CD4-positive, CD25-positive, alpha-beta regulatory T cell (primary cell): ENCODE data around the gene STXBP4. TPM values are rescaled to one million over a fixed set of nuclear protein-coding genes. Genes with fewer than 3 reads are reported as not detected.

ENCODE experiments used
- ATAC-seq, 2 donors: fragments of 150-1000 bp; cut with Tn5 transposase; one replicate each; pipeline ENCODE4 v1.10.0; 2021; ENCODE audit warnings: low read depth in 2 of 2, moderate number of reproducible peaks in 2 of 2, moderate library complexity in 1 of 2
- DNase-seq, 3 donors: peaks; one replicate each; pipeline versions ENCODE4 v3.0.0 to v3.0.0-alpha.2; 2012 to 2022; ENCODE audit warnings: mixed read lengths in 1 of 3
- H3K27ac ChIP-seq: one replicate; pipeline ENCODE4 v1.7.0; 2013; ENCODE audit warnings: mild to moderate bottlenecking, low read length; ENCODE audit not compliant: insufficient read depth, poor library complexity, severe bottlenecking
- H3K27me3 ChIP-seq: one replicate; pipeline ENCODE4 v1.7.0; 2013; ENCODE audit warnings: low read length; ENCODE audit not compliant: control insufficient read depth, insufficient read depth
- H3K36me3 ChIP-seq: one replicate; pipeline ENCODE4 v1.7.0; 2013; ENCODE audit warnings: mild to moderate bottlenecking, low read length, moderate library complexity; ENCODE audit not compliant: control insufficient read depth, insufficient read depth
- H3K4me1 ChIP-seq: 2 replicates; pipeline ENCODE4 v1.7.0; 2013; ENCODE audit warnings: mild to moderate bottlenecking, low read length; ENCODE audit not compliant: insufficient read depth, control insufficient read depth, poor library complexity, severe bottlenecking
- H3K4me3 ChIP-seq: one replicate; pipeline ENCODE4 v1.7.0; 2013; ENCODE audit warnings: low read depth, mild to moderate bottlenecking, low read length, moderate library complexity
- H3K9me3 ChIP-seq, 2 experiments: 1 replicate in 1 of 2; 2 replicates in 1 of 2; pipeline ENCODE4 v1.7.0; 2013; ENCODE audit warnings: low read length in 2 of 2, mild to moderate bottlenecking in 1 of 2, moderate library complexity in 1 of 2; ENCODE audit not compliant: control insufficient read depth in 2 of 2
- H3K27ac Mint-ChIP-seq, 3 donors: one replicate each; pipeline ENCODE4 v1.8.0; 2020 to 2022; ENCODE audit warnings: mild to moderate bottlenecking in 3 of 3, mixed read lengths in 3 of 3, moderate library complexity in 2 of 3
- H3K27me3 Mint-ChIP-seq: one replicate; pipeline ENCODE4 v1.8.0; 2022; ENCODE audit warnings: mild to moderate bottlenecking, mixed read lengths
- H3K36me3 Mint-ChIP-seq: one replicate; pipeline ENCODE4 v1.8.0; 2020; ENCODE audit warnings: mixed read lengths
- H3K4me1 Mint-ChIP-seq, 4 donors: one replicate each; pipeline ENCODE4 v1.8.0; 2020 to 2022; ENCODE audit warnings: mixed read lengths in 4 of 4, mild to moderate bottlenecking in 1 of 4
- H3K4me3 Mint-ChIP-seq, 4 donors: one replicate each; pipeline ENCODE4 v1.8.0; 2020 to 2022; ENCODE audit warnings: mild to moderate bottlenecking in 4 of 4, mixed read lengths in 4 of 4, moderate library complexity in 3 of 4
- H3K9me3 Mint-ChIP-seq, 7 donors: one replicate each; pipeline ENCODE4 v1.8.0; 2020 to 2022; ENCODE audit warnings: mixed read lengths in 7 of 7, mild to moderate bottlenecking in 3 of 7, moderate library complexity in 2 of 7
- polyA plus RNA-seq, 4 donors: library from polyadenylated mRNA; unstranded; fragments of 300-500 nt; fragmentation: Illumina TruSeq; gene quantifications; one replicate each; pipeline ENCODE4 v1.2.3, GENCODE V29; 2021
- total RNA-seq: library from RNA; stranded (reverse); gene quantifications from one replicate; pipeline ENCODE4 v1.2.3, GENCODE V29; 2022

The STXBP4 gene
- total and polyA plus RNA-seq, 5 donors from 2014 or later = 2.4 to 7.6 (median 2.7) TPM

DNA sequence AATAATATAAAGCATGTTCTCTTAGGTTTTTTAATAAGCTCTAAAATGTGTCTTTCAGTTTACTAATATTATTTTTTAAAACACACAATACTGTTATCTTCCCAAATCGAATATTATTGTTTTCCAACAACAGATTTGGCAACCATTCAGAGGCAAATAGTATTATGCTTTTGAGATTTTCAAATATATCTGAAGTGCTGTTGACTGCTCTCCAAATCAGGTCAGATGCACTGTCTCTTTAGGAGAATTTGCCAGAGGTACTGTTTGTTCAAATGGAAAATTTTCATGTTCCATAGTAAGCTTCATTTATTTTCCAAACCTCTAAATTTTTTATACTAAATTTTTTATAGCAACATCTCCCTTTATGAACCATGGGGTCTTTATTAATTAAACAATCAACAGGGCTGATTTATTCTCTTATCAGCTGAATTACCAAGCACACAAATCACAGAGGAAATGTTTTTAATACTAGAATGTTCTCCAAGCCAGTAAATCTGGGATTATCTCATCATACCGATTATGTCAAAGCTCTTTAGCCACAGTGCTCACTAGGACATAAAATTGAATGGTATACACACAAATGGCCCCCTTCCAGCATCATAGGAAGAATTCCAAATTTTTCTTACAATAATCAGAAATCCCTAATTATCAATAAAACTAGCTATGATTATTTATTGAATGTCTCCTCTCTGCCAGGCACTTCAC is 187.4 kb downstream of the STXBP4 start:
- Mint-ChIP-seq H3K9me3 (no peaks in the 10 kb centered on the region), H3K36me3 (peaks cover 21% of the 10 kb centered on the region), H3K27ac (peak overlapping the region in 1 of 3 donors; percentile 8), H3K4me3 (no peak overlapping the region), H3K4me1 (no peaks in the 10 kb centered on the region), H3K27me3 (no peaks in the 10 kb centered on the region)
- H3K27me3 ChIP-seq = no peaks in the 10 kb centered on the region
- no peaks in the 10 kb centered on the region for H3K4me1 ChIP-seq
- H3K9me3 ChIP-seq = no peaks in the 10 kb centered on the region
- no peaks in the 10 kb centered on the region for H3K36me3 ChIP-seq
- ATAC-seq = no peak
- DNase-seq = no peak
- H3K4me3 ChIP-seq = no peak overlapping the region
- H3K27ac ChIP-seq = no peak overlapping the region

DNA sequence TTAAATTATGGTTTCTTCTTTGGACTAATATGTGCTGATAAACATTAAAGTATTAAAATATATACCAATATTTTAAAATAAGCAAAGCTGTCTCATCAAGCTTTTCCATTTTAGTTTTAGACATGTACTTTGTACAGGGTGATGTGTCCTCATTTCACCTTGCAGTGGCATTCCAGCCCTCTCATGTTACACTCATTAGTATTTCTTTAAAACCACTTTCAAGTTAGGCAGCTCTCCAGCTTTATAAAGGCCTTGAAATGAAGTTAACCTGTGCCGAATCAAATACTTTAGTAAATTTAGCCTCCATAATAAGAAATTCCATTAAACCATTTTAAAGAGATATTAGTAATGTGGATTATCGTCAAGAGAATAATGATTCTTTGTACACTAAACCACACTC is 188.6 kb downstream of the STXBP4 start:
- ATAC-seq = no peak
- H3K4me3 ChIP-seq = no peak overlapping the region
- Mint-ChIP-seq H3K27me3 (no peaks in the 10 kb centered on the region), H3K4me3 (no peak overlapping the region), H3K27ac (no peak overlapping the region), H3K36me3 (peaks cover 26% of the 10 kb centered on the region), H3K4me1 (no peaks in the 10 kb centered on the region), H3K9me3 (no peaks in the 10 kb centered on the region)
- H3K4me1 ChIP-seq = no peaks in the 10 kb centered on the region
- DNase-seq = no peak
- no peak overlapping the region for H3K27ac ChIP-seq
- no peaks in the 10 kb centered on the region for H3K27me3 ChIP-seq
- H3K36me3 ChIP-seq = no peaks in the 10 kb centered on the region
- no peaks in the 10 kb centered on the region for H3K9me3 ChIP-seq

DNA sequence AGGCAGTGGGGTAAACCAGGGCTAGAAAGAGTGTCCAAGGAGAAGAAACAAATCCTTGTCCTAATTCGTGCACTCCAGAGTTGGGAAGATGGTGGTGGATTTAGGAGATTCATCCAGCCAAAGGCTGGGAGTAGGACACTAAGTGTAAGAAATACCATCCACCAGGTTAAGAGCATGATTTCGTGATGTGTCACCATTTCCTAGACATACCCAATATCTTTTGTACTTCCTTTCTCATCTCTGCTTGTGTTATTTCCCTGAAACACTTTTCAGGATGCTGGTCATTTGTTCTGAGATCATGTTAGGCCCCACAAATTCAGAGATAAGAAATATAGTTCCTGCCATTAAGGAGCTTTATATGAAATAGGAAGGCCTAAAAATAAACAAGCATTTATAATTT is 189.9 kb downstream of the STXBP4 start:
- Histone ChIP-seq H3K9me3 (no peaks in the 10 kb centered on the region), H3K4me3 (no peak overlapping the region), H3K4me1 (no peaks in the 10 kb centered on the region), H3K27ac (no peak overlapping the region), H3K36me3 (no peaks in the 10 kb centered on the region), H3K27me3 (no peaks in the 10 kb centered on the region)
- H3K9me3 Mint-ChIP-seq = no peaks in the 10 kb centered on the region
- no peak overlapping the region for H3K27ac Mint-ChIP-seq
- no peak overlapping the region for H3K4me3 Mint-ChIP-seq
- no peaks in the 10 kb centered on the region for H3K27me3 Mint-ChIP-seq
- peaks cover 28% of the 10 kb centered on the region for H3K36me3 Mint-ChIP-seq
- ATAC-seq (no peak), DNase-seq (no peak)
- no peaks in the 10 kb centered on the region for H3K4me1 Mint-ChIP-seq

DNA sequence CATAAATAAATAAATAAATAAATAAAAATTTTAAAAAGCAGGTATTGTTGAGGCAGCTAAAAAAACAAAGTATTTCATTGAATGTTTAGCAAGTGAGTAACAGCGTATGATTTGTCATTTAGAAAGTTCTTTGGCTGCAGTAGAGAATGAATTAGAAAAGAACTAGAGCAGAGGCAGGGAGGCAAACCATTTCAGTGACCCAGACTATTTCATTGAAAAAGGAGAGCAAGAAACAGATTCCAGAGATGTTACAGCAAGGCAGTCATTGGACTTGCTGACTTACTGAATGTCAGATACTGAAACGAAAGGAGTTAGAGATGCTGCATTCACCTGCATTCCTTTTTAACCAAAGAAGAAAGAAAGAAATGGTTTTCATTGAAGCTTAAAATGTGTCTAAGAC is 190.7 kb downstream of the STXBP4 start:
- no peak for DNase-seq

DNA sequence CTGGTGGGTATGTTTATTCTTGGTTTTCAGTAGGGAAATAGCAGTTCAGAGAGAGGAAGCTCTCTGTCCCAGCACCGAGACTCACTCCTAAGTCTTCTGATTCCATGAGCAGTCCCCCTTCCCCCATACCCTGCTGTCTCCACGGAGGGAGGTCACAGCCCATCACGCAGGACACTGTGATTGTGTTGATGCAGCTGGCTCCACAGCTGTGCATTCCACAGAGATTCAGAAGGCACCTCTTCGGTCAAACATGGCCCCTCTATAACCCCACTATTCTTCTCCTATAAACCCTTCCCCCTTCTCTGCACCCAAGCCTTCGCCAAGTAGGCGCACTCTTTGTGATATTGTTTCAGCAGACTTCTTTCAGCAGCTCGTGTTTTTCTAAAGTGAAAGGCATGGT is 191.9 kb downstream of the STXBP4 start:
- H3K36me3 Mint-ChIP-seq = peaks cover 40% of the 10 kb centered on the region
- no peak for DNase-seq
- H3K4me1 Mint-ChIP-seq = no peaks in the 10 kb centered on the region
- H3K27ac Mint-ChIP-seq = no peak overlapping the region
- ATAC-seq = no peak
- no peaks in the 10 kb centered on the region for H3K27me3 Mint-ChIP-seq
- Histone ChIP-seq H3K27me3 (no peaks in the 10 kb centered on the region), H3K27ac (no peak overlapping the region), H3K4me3 (no peak overlapping the region), H3K36me3 (no peaks in the 10 kb centered on the region), H3K9me3 (no peaks in the 10 kb centered on the region), H3K4me1 (no peaks in the 10 kb centered on the region)
- H3K9me3 Mint-ChIP-seq = no peaks in the 10 kb centered on the region
- H3K4me3 Mint-ChIP-seq = no peak overlapping the region

More for the DNA sequence above, 190.7 kb downstream of the STXBP4 start:
- Histone ChIP-seq H3K4me3 (no peak overlapping the region), H3K4me1 (no peaks in the 10 kb centered on the region), H3K27me3 (no peaks in the 10 kb centered on the region), H3K27ac (no peak overlapping the region), H3K36me3 (no peaks in the 10 kb centered on the region), H3K9me3 (no peaks in the 10 kb centered on the region)
- H3K4me1 Mint-ChIP-seq = no peaks in the 10 kb centered on the region
- H3K27ac Mint-ChIP-seq = peak overlapping the region in 1 of 3 donors; percentile 43
- H3K9me3 Mint-ChIP-seq = no peaks in the 10 kb centered on the region
- ATAC-seq = no peak
- no peaks in the 10 kb centered on the region for H3K27me3 Mint-ChIP-seq
- no peak overlapping the region for H3K4me3 Mint-ChIP-seq
- H3K36me3 Mint-ChIP-seq = peaks cover 31% of the 10 kb centered on the region

DNA sequence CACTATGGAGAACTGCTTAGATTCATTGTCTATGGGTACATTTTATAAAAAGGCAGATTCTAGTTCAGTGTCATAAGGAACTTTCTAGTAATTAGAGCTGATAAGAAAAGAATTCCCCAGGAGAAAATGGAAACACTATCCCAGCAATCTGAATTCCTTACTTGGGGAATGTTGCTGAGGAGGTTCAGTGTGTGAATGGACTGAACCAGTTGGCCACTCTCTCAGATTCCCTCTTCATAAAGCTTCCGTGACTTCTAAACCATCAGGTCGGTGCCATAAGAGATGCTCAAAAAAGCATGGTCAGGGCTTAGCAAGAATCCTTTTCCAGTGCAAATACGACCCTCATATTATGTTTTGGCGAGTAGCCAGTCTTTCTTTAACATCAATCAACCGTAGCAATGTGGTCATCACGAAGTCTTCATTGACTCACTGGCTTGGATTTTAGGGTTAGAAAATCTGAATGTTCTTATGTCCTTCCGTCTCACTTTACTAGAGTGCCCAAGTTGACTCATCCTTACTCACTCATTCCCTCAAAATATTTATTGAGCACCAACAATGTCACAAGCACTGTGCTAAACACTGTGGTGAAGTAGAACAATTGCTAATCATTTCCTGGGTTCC is 193.5 kb downstream of the STXBP4 start:
- Histone ChIP-seq H3K9me3 (no peaks in the 10 kb centered on the region), H3K4me1 (no peaks in the 10 kb centered on the region), H3K27ac (no peak overlapping the region), H3K4me3 (no peak overlapping the region), H3K27me3 (no peaks in the 10 kb centered on the region), H3K36me3 (no peaks in the 10 kb centered on the region)
- peak in 1 of 3 donors; percentile 14 for DNase-seq
- ATAC-seq = no peak
- Mint-ChIP-seq H3K4me3 (no peak overlapping the region), H3K36me3 (peaks cover 48% of the 10 kb centered on the region), H3K4me1 (no peaks in the 10 kb centered on the region), H3K27ac (peak overlapping the region in 2 of 3 donors; percentile 32 to 52), H3K27me3 (no peaks in the 10 kb centered on the region), H3K9me3 (no peaks in the 10 kb centered on the region)

DNA sequence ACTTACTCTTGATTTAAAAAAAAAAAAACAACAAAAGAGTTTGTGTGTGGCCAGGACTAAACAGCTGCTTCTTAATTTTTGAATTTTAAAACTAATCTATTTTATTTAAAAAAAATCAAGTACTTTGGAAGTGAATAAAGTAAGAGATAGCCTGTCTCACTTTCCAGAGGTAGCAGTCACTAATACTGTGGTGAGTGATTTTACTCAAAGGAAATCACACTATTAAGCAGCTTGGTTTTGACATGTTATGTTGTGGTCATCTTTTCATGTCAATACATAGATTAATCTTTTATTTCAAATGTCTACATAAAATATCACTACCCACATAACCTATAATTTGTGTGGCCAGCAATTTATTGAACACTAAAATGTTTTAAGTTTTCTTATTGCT is 194.0 kb downstream of the STXBP4 start:
- H3K27me3 Mint-ChIP-seq = no peaks in the 10 kb centered on the region
- no peaks in the 10 kb centered on the region for H3K27me3 ChIP-seq
- peaks cover 48% of the 10 kb centered on the region for H3K36me3 Mint-ChIP-seq
- no peaks in the 10 kb centered on the region for H3K36me3 ChIP-seq
- peak overlapping the region in 1 of 3 donors; percentile 52 for H3K27ac Mint-ChIP-seq
- no peak overlapping the region for H3K27ac ChIP-seq
- H3K4me3 Mint-ChIP-seq = no peak overlapping the region
- no peak for DNase-seq
- no peak for ATAC-seq
- H3K4me3 ChIP-seq = no peak overlapping the region
- no peaks in the 10 kb centered on the region for H3K4me1 ChIP-seq
- no peaks in the 10 kb centered on the region for H3K9me3 ChIP-seq
- no peaks in the 10 kb centered on the region for H3K9me3 Mint-ChIP-seq
- H3K4me1 Mint-ChIP-seq = no peaks in the 10 kb centered on the region

DNA sequence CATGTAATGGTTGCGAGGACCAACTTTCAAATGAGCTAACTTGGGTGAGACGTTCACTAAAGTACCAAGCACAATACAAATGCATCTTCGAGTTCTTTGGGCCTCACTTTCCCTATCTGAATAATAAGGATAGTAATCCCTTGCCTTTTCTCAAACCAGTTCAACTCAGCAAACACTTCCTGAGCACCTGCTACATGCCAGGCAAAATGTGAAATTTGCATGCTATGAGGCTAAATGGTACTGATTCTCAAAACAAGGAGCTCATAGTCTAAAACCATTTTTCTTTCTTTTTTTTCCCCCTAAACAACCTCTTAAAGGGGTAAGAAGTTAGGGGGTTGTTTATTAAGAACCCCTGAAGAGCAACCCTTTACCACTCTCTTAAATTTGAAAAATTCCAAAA is 194.8 kb downstream of the STXBP4 start:
- peaks cover 44% of the 10 kb centered on the region for H3K36me3 Mint-ChIP-seq
- no peaks in the 10 kb centered on the region for H3K36me3 ChIP-seq
- no peaks in the 10 kb centered on the region for H3K4me1 Mint-ChIP-seq
- DNase-seq (no peak), ATAC-seq (no peak)
- H3K9me3 Mint-ChIP-seq = no peaks in the 10 kb centered on the region
- no peaks in the 10 kb centered on the region for H3K27me3 ChIP-seq
- H3K27ac ChIP-seq = no peak overlapping the region
- no peak overlapping the region for H3K4me3 ChIP-seq
- H3K27ac Mint-ChIP-seq = no peak overlapping the region
- no peaks in the 10 kb centered on the region for H3K27me3 Mint-ChIP-seq
- H3K4me3 Mint-ChIP-seq = no peak overlapping the region
- no peaks in the 10 kb centered on the region for H3K9me3 ChIP-seq
- H3K4me1 ChIP-seq = no peaks in the 10 kb centered on the region
